Measurements from ENCODE around the gene DNER.

DNER gene

DNA sequence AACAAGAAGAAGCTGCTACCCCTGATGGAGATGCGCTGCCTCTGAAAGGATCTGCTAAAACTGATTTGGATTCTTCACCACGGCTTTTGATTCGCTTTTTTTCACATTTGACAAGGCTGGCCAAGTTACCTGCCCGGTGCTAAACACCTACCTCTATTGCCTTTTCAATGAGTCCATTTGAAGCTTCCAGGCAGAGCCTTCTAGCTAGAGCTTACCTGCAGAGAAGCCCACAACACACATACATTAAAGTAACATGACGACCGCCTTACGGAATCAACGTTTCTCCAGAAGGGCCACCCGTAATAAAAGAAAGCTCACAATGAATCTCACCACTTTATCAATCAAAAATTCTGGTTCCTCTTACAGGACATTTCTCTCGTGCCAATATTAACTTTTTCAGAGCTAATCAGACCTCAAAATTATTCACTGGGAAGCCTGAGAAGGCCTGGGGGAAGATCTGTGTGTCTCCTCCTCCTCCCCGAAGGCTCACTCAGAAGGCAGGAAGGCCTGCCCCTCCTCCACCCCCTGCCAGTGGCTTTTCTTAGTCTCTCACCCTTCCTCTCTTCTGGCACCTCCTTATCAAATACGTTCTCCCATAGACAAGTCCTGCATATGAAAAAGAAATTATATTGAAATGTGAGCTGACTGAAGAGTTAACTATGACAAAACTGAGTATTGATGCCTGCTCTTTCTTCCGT, 171.0 kb downstream of the DNER start:
- Histone ChIP-seq H3K27me3 (ENCODE audit: low read depth, low read length) (no peaks in the 10 kb centered on the region), H3K4me1 (ENCODE audit: low read length) (no peaks in the 10 kb centered on the region), H3K9ac (ENCODE audit: low read length) (no peak overlapping the region), H3K4me2 (ENCODE audit: low read length) (no peak overlapping the region), H4K20me1 (ENCODE audit: insufficient read depth, low read length) (no peaks in the 10 kb centered on the region), H3K9me3 (ENCODE audit: insufficient read depth, low read length) (no peaks in the 10 kb centered on the region), H3K4me3 (ENCODE audit: low read length) (no peak overlapping the region), H3K27ac (ENCODE audit: low read length) (no peak overlapping the region), H3K79me2 (ENCODE audit: low read length) (no peaks in the 10 kb centered on the region), H2AFZ (ENCODE audit: low read depth, low read length) (no peak overlapping the region), H3K36me3 (replicated peaks; ENCODE audit: low read depth, low read length) (no peaks in the 10 kb centered on the region)
- TF ChIP-seq CTCF (IDR thresholded peaks at IDR 0.05; ENCODE audit: low read depth, low read length) (no peak), EZH2phosphoT487 (IDR thresholded peaks at IDR 0.05; ENCODE audit: low read depth) (no peak)

- no peaks in the 10 kb centered on the region for H3K79me2 ChIP-seq (ENCODE audit: low read length)
- no peaks in the 10 kb centered on the region for H3K4me1 ChIP-seq (ENCODE audit: low read length)
- no peaks in the 10 kb centered on the region for H4K20me1 ChIP-seq (ENCODE audit: insufficient read depth, low read length)
- H3K36me3 ChIP-seq (replicated peaks; ENCODE audit: low read depth, low read length) = no peaks in the 10 kb centered on the region
- no peak overlapping the region for H3K4me2 ChIP-seq (ENCODE audit: low read length)
- no peak overlapping the region for H3K9ac ChIP-seq (ENCODE audit: low read length)
- H3K9me3 ChIP-seq (ENCODE audit: insufficient read depth, low read length) = no peaks in the 10 kb centered on the region
- no peak overlapping the region for H2AFZ ChIP-seq (ENCODE audit: low read depth, low read length)
- no peaks in the 10 kb centered on the region for H3K27me3 ChIP-seq (ENCODE audit: low read depth, low read length)
- H3K27ac ChIP-seq (ENCODE audit: low read length) = no peak overlapping the region
- TF ChIP-seq CTCF (IDR thresholded peaks at IDR 0.05; ENCODE audit: low read depth, low read length) (no peak), EZH2phosphoT487 (IDR thresholded peaks at IDR 0.05; ENCODE audit: low read depth) (no peak)
- no peak overlapping the region for H3K4me3 ChIP-seq (ENCODE audit: low read length)
Observed at GRCh38 chr2:229539628-229540027, 174.7 kb downstream of the DNER start.

DNA sequence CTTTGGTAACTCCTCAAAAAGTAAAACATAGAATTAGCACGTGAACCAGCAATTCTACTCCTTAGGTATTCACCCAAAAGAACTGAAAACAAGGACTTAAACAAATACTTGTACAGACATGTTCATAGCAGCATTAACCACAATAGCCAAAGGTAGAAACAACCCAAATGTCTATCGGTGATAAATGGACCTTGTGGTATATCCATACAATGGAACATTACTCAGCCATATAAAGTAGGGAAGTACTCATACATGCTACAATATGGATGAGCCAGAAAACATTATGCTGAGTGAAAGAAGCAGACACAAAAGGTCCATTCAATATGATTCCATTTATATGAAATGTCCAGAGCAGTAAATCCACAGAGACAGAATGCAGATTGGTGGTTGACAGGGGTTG, 182.8 kb downstream of the DNER start:
- no peaks in the 10 kb centered on the region for H4K20me1 ChIP-seq (ENCODE audit: insufficient read depth, low read length)
- TF ChIP-seq CTCF (IDR thresholded peaks at IDR 0.05; ENCODE audit: low read depth, low read length) (no peak), EZH2phosphoT487 (IDR thresholded peaks at IDR 0.05; ENCODE audit: low read depth) (no peak)
- no peaks in the 10 kb centered on the region for H3K79me2 ChIP-seq (ENCODE audit: low read length)
- H3K4me1 ChIP-seq (ENCODE audit: low read length) = peaks cover 15% of the 10 kb centered on the region
- no peaks in the 10 kb centered on the region for H3K27me3 ChIP-seq (ENCODE audit: low read depth, low read length)
- no peak overlapping the region for H3K4me3 ChIP-seq (ENCODE audit: low read length)
- H3K4me2 ChIP-seq (ENCODE audit: low read length) = no peak overlapping the region
- H3K9me3 ChIP-seq (ENCODE audit: insufficient read depth, low read length) = no peaks in the 10 kb centered on the region
- H2AFZ ChIP-seq (ENCODE audit: low read depth, low read length) = no peak overlapping the region
- H3K9ac ChIP-seq (ENCODE audit: low read length) = no peak overlapping the region
- no peaks in the 10 kb centered on the region for H3K36me3 ChIP-seq (replicated peaks; ENCODE audit: low read depth, low read length)
- H3K27ac ChIP-seq (ENCODE audit: low read length) = no peak overlapping the region

DNA sequence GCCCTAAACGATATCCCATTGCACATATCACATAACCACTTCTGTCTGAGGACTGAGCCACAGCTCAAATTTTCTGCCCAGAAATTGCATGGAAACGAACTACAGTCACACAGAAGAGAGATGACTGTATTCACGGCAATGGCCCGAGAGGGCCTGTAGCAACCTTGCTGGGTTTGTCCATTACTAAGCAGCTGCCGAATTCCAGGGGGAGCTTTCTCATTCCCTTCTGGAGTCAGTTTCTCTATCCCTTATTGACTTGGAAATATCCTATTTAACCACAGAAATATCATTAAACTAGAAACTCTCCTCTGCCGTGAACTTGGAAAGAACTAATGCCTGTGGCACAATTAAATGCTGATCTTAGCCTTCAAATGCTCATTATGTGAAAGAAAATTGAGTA, 183.9 kb downstream of the DNER start:
- Histone ChIP-seq H4K20me1 (ENCODE audit: insufficient read depth, low read length) (no peaks in the 10 kb centered on the region), H2AFZ (ENCODE audit: low read depth, low read length) (no peak overlapping the region), H3K4me2 (ENCODE audit: low read length) (no peak overlapping the region), H3K4me1 (ENCODE audit: low read length) (peaks cover 20% of the 10 kb centered on the region), H3K27ac (ENCODE audit: low read length) (no peak overlapping the region), H3K9ac (ENCODE audit: low read length) (no peak overlapping the region), H3K9me3 (ENCODE audit: insufficient read depth, low read length) (no peaks in the 10 kb centered on the region), H3K36me3 (replicated peaks; ENCODE audit: low read depth, low read length) (no peaks in the 10 kb centered on the region), H3K27me3 (ENCODE audit: low read depth, low read length) (no peaks in the 10 kb centered on the region), H3K79me2 (ENCODE audit: low read length) (no peaks in the 10 kb centered on the region), H3K4me3 (ENCODE audit: low read length) (no peak overlapping the region)
- TF ChIP-seq EZH2phosphoT487 (IDR thresholded peaks at IDR 0.05; ENCODE audit: low read depth) = no peak
- no peak for TF ChIP-seq CTCF (IDR thresholded peaks at IDR 0.05; ENCODE audit: low read depth, low read length)

Data from OCI-LY3 (cell line).